MCF 10A (cell line): ENCODE results near the gene FGF5. TPM values are rescaled to one million over a fixed set of nuclear protein-coding genes. Genes with fewer than 3 reads are reported as not detected.
"Not testable (repeated sequence)": the region's sequence is repeated elsewhere in the genome, so short reads cannot be mapped to it uniquely, and the experiment has no call there.

Experiments
- BruUV-seq: library from RNA; stranded (reverse); fragments of 400-500 nt; replicated peaks from 2 replicates; lab custom pipeline; 2021; lab: Mats Ljungman, UMichigan
- CTCF ChIA-PET: fragments of 300-600 bp; sonication (Branson Sonifier 250); formaldehyde crosslinking; extraction: SDS; loops from one replicate; lab custom pipeline; 2021; ENCODE audit warnings: antibody characterized with exemption, inconsistent platforms; lab: Yijun Ruan, JAX
- POLR2A ChIA-PET: fragments of 300-600, 350-650 bp; sonication (Branson Sonifier 250); formaldehyde crosslinking; extraction: SDS; loops from one replicate; lab custom pipeline; 2020; ENCODE audit warnings: antibody characterized with exemption, inconsistent platforms; lab: Yijun Ruan, JAX
- DNase-seq: peaks from one replicate; pipeline ENCODE4 v3.0.0-alpha.2; 2018; ENCODE audit not compliant: unreplicated experiment
- H3K27ac Mint-ChIP-seq: one replicate; pipeline ENCODE4 v1.8.0; 2022; ENCODE audit warnings: mild to moderate bottlenecking, low read depth, mixed read lengths; ENCODE audit not compliant: unreplicated experiment
- H3K27me3 Mint-ChIP-seq: one replicate; pipeline ENCODE4 v1.8.0; 2022; ENCODE audit warnings: mixed read lengths; ENCODE audit not compliant: insufficient read depth, unreplicated experiment
- H3K36me3 Mint-ChIP-seq: one replicate; pipeline ENCODE4 v1.8.0; 2022; ENCODE audit warnings: mild to moderate bottlenecking, moderate library complexity, mixed read lengths; ENCODE audit not compliant: insufficient read depth, unreplicated experiment
- H3K4me1 Mint-ChIP-seq: one replicate; pipeline ENCODE4 v1.8.0; 2022; ENCODE audit warnings: mixed read lengths; ENCODE audit not compliant: insufficient read depth, unreplicated experiment
- H3K4me3 Mint-ChIP-seq: one replicate; pipeline ENCODE4 v1.8.0; 2022; ENCODE audit warnings: mild to moderate bottlenecking, moderate library complexity, mixed read lengths; ENCODE audit not compliant: unreplicated experiment
- H3K9me3 Mint-ChIP-seq: one replicate; pipeline ENCODE4 v1.8.0; 2022; ENCODE audit warnings: mixed read lengths; ENCODE audit not compliant: unreplicated experiment
- CTCF ChIP-seq: fragments of 200-600 bp; IDR thresholded peaks from one replicate; pipeline ENCODE4 v1.8.0; 2022; ENCODE audit warnings: antibody characterized with exemption, mild to moderate bottlenecking; ENCODE audit not compliant: unreplicated experiment
- intact Hi-C: fragments of 100-400 bp; cut with micrococcal nuclease; formaldehyde crosslinking; loops from 2 replicates; pipeline ENCODE4 v1.14.1; 2022
- total RNA-seq: library from RNA; stranded (reverse); gene quantifications from 2 replicates; pipeline ENCODE4 v1.2.3, GENCODE V29; 2022

FGF5 gene
- total RNA-seq, 1 experiment from 2014 or later, result not detected

- no peak for DNase-seq
- Mint-ChIP-seq H3K27me3 (no peaks in the 10 kb centered on the region), H3K4me3 (no peak overlapping the region), H3K27ac (no peak overlapping the region), H3K9me3 (no peaks in the 10 kb centered on the region), H3K4me1 (no peaks in the 10 kb centered on the region), H3K36me3 (no peaks in the 10 kb centered on the region)
- CTCF ChIA-PET, result no interaction called here
- no TSS peak for BruUV-seq
- POLR2A ChIA-PET, result no interaction called here
- TF ChIP-seq CTCF, result no peak
- intact Hi-C loops, result no loop called here
Measured at GRCh38 chr4:80276931-80277330, 10.5 kb downstream of the FGF5 start.

GRCh38 chr4:80279751-80280150 is 13.3 kb downstream of the FGF5 start:
- Mint-ChIP-seq H3K4me1 (no peaks in the 10 kb centered on the region), H3K4me3 (no peak overlapping the region), H3K36me3 (no peaks in the 10 kb centered on the region), H3K27me3 (no peaks in the 10 kb centered on the region), H3K9me3 (no peaks in the 10 kb centered on the region), H3K27ac (no peak overlapping the region)
- intact Hi-C loops, result no loop called here
- BruUV-seq, result no TSS peak
- CTCF ChIA-PET, result interaction anchor here (0.6 to 0.8 kb wide), 3 partner anchors 12 to 20 kb away, joined by 3 to 4 read pairs (median 3); no protein-coding TSS in a partner anchor
- no peak for DNase-seq
- POLR2A ChIA-PET, result no interaction called here
- TF ChIP-seq CTCF, result no peak

- intact Hi-C loops, result no loop called here
- H3K27me3 Mint-ChIP-seq, result no peaks in the 10 kb centered on the region
- H3K27ac Mint-ChIP-seq, result no peak overlapping the region
- POLR2A ChIA-PET, result interaction anchor here (1.3 kb wide), 1 partner anchor 21 kb away, joined by 3 read pairs; no protein-coding TSS in a partner anchor
- TF ChIP-seq CTCF, result no peak
- no peaks in the 10 kb centered on the region for H3K9me3 Mint-ChIP-seq
- CTCF ChIA-PET, result no interaction called here
- H3K4me3 Mint-ChIP-seq, result no peak overlapping the region
- no TSS peak for BruUV-seq
- H3K4me1 Mint-ChIP-seq, result no peaks in the 10 kb centered on the region
- DNase-seq, result no peak
- no peaks in the 10 kb centered on the region for H3K36me3 Mint-ChIP-seq
Measured at GRCh38 chr4:80286451-80286850, 20.0 kb downstream of the FGF5 start.

GRCh38 chr4:80290665-80291064 is 24.2 kb downstream of the FGF5 start:
- CTCF ChIA-PET, POLR2A ChIA-PET, H3K36me3 Mint-ChIP-seq, H3K27ac Mint-ChIP-seq, H3K9me3 Mint-ChIP-seq, H3K4me3 Mint-ChIP-seq, DNase-seq, intact Hi-C loops, H3K4me1 Mint-ChIP-seq, BruUV-seq, H3K27me3 Mint-ChIP-seq: not testable (repeated sequence)

- H3K27me3 Mint-ChIP-seq, result no peaks in the 10 kb centered on the region
- H3K36me3 Mint-ChIP-seq, result no peaks in the 10 kb centered on the region
- no peak for TF ChIP-seq CTCF
- CTCF ChIA-PET, result interaction anchor here (1.3 kb wide), 1 partner anchor 13 kb away, joined by 3 read pairs; no protein-coding TSS in a partner anchor
- H3K4me1 Mint-ChIP-seq, result no peaks in the 10 kb centered on the region
- H3K9me3 Mint-ChIP-seq, result no peaks in the 10 kb centered on the region
- no peak overlapping the region for H3K4me3 Mint-ChIP-seq
- intact Hi-C loops, result no loop called here
- POLR2A ChIA-PET, result interaction anchor here (0.7 kb wide), 1 partner anchor 18 kb away, joined by 3 read pairs; no protein-coding TSS in a partner anchor
- no TSS peak for BruUV-seq
- DNase-seq, result no peak
- H3K27ac Mint-ChIP-seq, result no peak overlapping the region
Measured at GRCh38 chr4:80294206-80294605, 27.7 kb downstream of the FGF5 start.
